Stimulated activated CD8-positive, alpha-beta memory T cell treated with anti-CD3 and anti-CD28 coated beads, Interleukin-7, amount 100 ng/mL, for 1 hour (primary cell): ENCODE results near the gene KIF12.
"Not testable (repeated sequence)": the region's sequence is repeated elsewhere in the genome, so short reads cannot be mapped to it uniquely, and the experiment has no call there.

Experiments used
- DNase-seq, 2 donors: peaks; one replicate each; pipeline ENCODE4 v3.0.0-alpha.2; 2020; ENCODE audit warnings: low read depth in 2 of 2

Gene KIF12

GRCh38 chr9:114048533-114049415, 50.3 kb downstream of the KIF12 start:
- DNase-seq = no peak

GRCh38 chr9:114047717-114048116, 51.4 kb downstream of the KIF12 start:
- DNase-seq = no peak

- no peak for DNase-seq
Measured at GRCh38 chr9:114046875-114047274, 52.2 kb downstream of the KIF12 start.

GRCh38 chr9:114046237-114046755, 52.8 kb downstream of the KIF12 start:
- DNase-seq = no peak

GRCh38 chr9:114043660-114044059, 55.4 kb downstream of the KIF12 start:
- DNase-seq = not testable (repeated sequence)
